B cell (primary cell): ENCODE measurements around the gene EIF2S3B. TPM values are rescaled to one million over a fixed set of nuclear protein-coding genes. Genes with fewer than 3 reads are reported as not detected.

Source experiments
- ATAC-seq: fragments of 200-7000 bp; cut with Tn5 transposase; one replicate; pipeline ENCODE4 v1.10.0; 2021; ENCODE audit warnings: low read depth, mild to moderate bottlenecking, moderate number of reproducible peaks, moderate library complexity
- CTCF ChIA-PET: fragments of 350-600 bp; sonication (Branson Sonifier 250); formaldehyde crosslinking; loops from one replicate; lab custom pipeline; 2021; ENCODE audit warnings: antibody characterized with exemption, inconsistent platforms; lab: Charles Lee
- POLR2A ChIA-PET: fragments of 350-600 bp; sonication (Branson Sonifier 250); formaldehyde crosslinking; loops from one replicate; lab custom pipeline; 2021; ENCODE audit warnings: antibody characterized with exemption; lab: Charles Lee
- DNase-seq: peaks from one replicate; pipeline ENCODE4 v3.0.0; 2013
- H2AFZ ChIP-seq: 2 replicates; pipeline ENCODE4 v1.6.1; 2012; ENCODE audit warnings: mild to moderate bottlenecking, low read depth, low read length; ENCODE audit not compliant: insufficient read depth, poor library complexity, severe bottlenecking
- H3K27ac ChIP-seq, 2 donors: 1 replicate in 1 of 2; 2 replicates in 1 of 2; pipeline ENCODE4 v1.5.1; 2012 to 2013; ENCODE audit warnings: low read length in 2 of 2, mild to moderate bottlenecking in 2 of 2, moderate library complexity in 1 of 2
- H3K27me3 ChIP-seq, 4 experiments: fragments of 200-600 bp in 1 of 4; sonication (generic) in 1 of 4; replicated peaks in 1 of 4; 1 replicate in 2 of 4; 2 replicates in 2 of 4; pipeline versions ENCODE4 v1.6.1 to v1.7.0; 2013 to 2016; ENCODE audit warnings: low read length in 3 of 4, mild to moderate bottlenecking in 2 of 4, mixed read lengths in 1 of 4, moderate library complexity in 1 of 4; ENCODE audit not compliant: insufficient read depth in 4 of 4, control insufficient read depth in 3 of 4; ENCODE audit errors: control extremely low read depth in 1 of 4
- H3K36me3 ChIP-seq, 2 experiments: replicated peaks in 1 of 2; 1 replicate in 1 of 2; 2 replicates in 1 of 2; pipeline versions ENCODE4 v1.6.1 to v1.7.1; 2013; ENCODE audit warnings: low read length in 1 of 2; ENCODE audit not compliant: insufficient read depth in 2 of 2, control insufficient read depth in 1 of 2; ENCODE audit errors: control extremely low read depth in 1 of 2, extremely low read depth in 1 of 2
- H3K4me1 ChIP-seq, 2 donors: fragments of 200-600 bp in 1 of 2; sonication (generic) in 1 of 2; 1 replicate in 1 of 2; 2 replicates in 1 of 2; pipeline versions ENCODE4 v1.5.1 to v1.6.1; 2013 to 2017; ENCODE audit warnings: low read length in 2 of 2; ENCODE audit not compliant: control insufficient read depth in 2 of 2, insufficient read depth in 2 of 2
- H3K4me2 ChIP-seq: replicated peaks from 2 replicates; pipeline ENCODE3; 2012; ENCODE audit warnings: mild to moderate bottlenecking, low read depth, low read length; ENCODE audit not compliant: poor library complexity, severe bottlenecking
- H3K4me3 ChIP-seq, 5 experiments: fragments of 200-600 bp in 1 of 5; sonication (generic) in 1 of 5; 1 replicate in 3 of 5; 2 replicates in 2 of 5; pipeline versions ENCODE4 v1.5.1 to v1.7.0; 2011 to 2016; ENCODE audit warnings: low read length in 4 of 5, mild to moderate bottlenecking in 4 of 5, low read depth in 2 of 5, control low read depth in 1 of 5, moderate library complexity in 1 of 5; ENCODE audit not compliant: insufficient read depth in 1 of 5; ENCODE audit errors: control extremely low read depth in 1 of 5, extremely low read depth in 1 of 5
- H3K79me2 ChIP-seq: fragments of 200-600 bp; sonication (generic); one replicate; pipeline ENCODE4 v1.6.0; 2016; ENCODE audit warnings: low read length; ENCODE audit not compliant: control insufficient read depth, insufficient read depth
- H3K9ac ChIP-seq: fragments of 200-600 bp; sonication (generic); 2 replicates; pipeline ENCODE4 v1.6.1; 2017; ENCODE audit warnings: mild to moderate bottlenecking, low read length, moderate library complexity
- H3K9me3 ChIP-seq, 3 donors: one replicate each; pipeline versions ENCODE4 v1.6.1 to v1.7.1; 2013; ENCODE audit warnings: low read length in 2 of 3; ENCODE audit not compliant: control insufficient read depth in 2 of 3, insufficient read depth in 1 of 3; ENCODE audit errors: control extremely low read depth in 1 of 3
- H4K20me1 ChIP-seq: 2 replicates; pipeline ENCODE4 v1.6.0; 2012; ENCODE audit warnings: mild to moderate bottlenecking, low read length; ENCODE audit not compliant: insufficient read depth, control insufficient read depth, poor library complexity, severe bottlenecking
- H3K27ac Mint-ChIP-seq: one replicate; pipeline ENCODE4 v1.8.0; 2021; ENCODE audit warnings: mixed read lengths
- H3K27me3 Mint-ChIP-seq: one replicate; pipeline ENCODE4 v1.8.0; 2021; ENCODE audit warnings: mixed read lengths
- H3K4me1 Mint-ChIP-seq: one replicate; pipeline ENCODE4 v1.8.0; 2021; ENCODE audit warnings: mixed read lengths
- H3K4me3 Mint-ChIP-seq: one replicate; pipeline ENCODE4 v1.8.0; 2021; ENCODE audit warnings: mixed read lengths
- H3K9me3 Mint-ChIP-seq: one replicate; pipeline ENCODE4 v1.8.0; 2022; ENCODE audit warnings: mixed read lengths; ENCODE audit not compliant: insufficient read depth
- EZH2 ChIP-seq: IDR thresholded peaks from 2 replicates; pipeline ENCODE4 v1.6.1; 2012; ENCODE audit warnings: borderline replicate concordance, low read depth, mild to moderate bottlenecking, moderate library complexity, low read length; ENCODE audit not compliant: insufficient read depth, poor library complexity, severe bottlenecking
- WGBS: methylation state at CpG from one replicate; pipeline ENCODE4 v1.1.5; 2013; ENCODE audit warnings: missing lambda C conversion rate; ENCODE audit not compliant: insufficient coverage; 5-methylcytosine and 5-hydroxymethylcytosine counted together
- intact Hi-C: fragments of 100-400 bp; cut with micrococcal nuclease; formaldehyde crosslinking; loops from one replicate; pipeline ENCODE4 v1.10.0; 2022
- polyA plus RNA-seq: library from polyadenylated mRNA; depleted of rRNA; stranded (reverse); fragments of >200 nt; gene quantifications from 2 replicates; pipeline ENCODE4 v1.2.3, GENCODE V29; 2012
- total RNA-seq, 2 donors: library from RNA; stranded (reverse); fragments of 120-200 nt in 1 of 2; gene quantifications; 1 replicate in 1 of 2; 2 replicates in 1 of 2; pipeline versions ENCODE4 v1.2.3 to v1.2.4, GENCODE V29; 2013 to 2022
- TF ChIP-seq, protein P1 (sequence below): fragments of 200-600 bp; IDR thresholded peaks from one replicate; pipeline ENCODE4 v1.8.0; 2022; ENCODE audit warnings: antibody characterized with exemption, mild to moderate bottlenecking

Gene EIF2S3B
- total and polyA plus RNA-seq, 2 donors (not counting 1 experiment from before 2014, with no cell fraction given): 0.45 to 0.54 TPM

DNA sequence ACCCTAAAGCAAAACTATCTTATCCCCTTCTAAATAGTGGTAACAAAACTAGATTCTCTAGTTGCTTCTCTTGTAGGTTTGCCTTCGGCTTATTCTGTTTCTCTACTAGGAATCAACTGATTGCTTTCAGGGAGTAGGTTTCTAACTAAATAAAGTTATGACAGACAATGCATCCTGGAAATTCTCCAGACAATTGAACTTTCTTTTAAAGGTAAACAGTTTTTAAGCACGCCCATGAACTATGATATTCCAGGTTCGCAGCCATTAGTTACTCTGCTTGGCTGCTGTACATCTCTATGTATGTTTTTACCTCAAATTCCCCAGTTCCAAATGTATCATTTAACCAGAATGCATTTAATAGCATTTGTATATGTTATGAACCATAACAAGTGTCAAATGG, 23.9 kb downstream of the EIF2S3B start:
- Histone ChIP-seq H3K9ac (no peak overlapping the region), H3K4me3 (no peak overlapping the region), H3K79me2 (no peaks in the 10 kb centered on the region), H4K20me1 (no peaks in the 10 kb centered on the region), H3K4me2 (no peak overlapping the region), H3K9me3 (peaks cover 0 to 1% (median 0%) of the 10 kb centered on the region in 3 donors), H3K27me3 (no peaks in the 10 kb centered on the region), H2AFZ (no peak overlapping the region), H3K4me1 (no peaks in the 10 kb centered on the region), H3K36me3 (no peaks in the 10 kb centered on the region), H3K27ac (no peak overlapping the region)
- ChIA-PET CTCF (interaction anchor here (0.6 kb wide), 1 partner anchor 327 kb away, joined by 3 read pairs; no protein-coding TSS in a partner anchor), POLR2A (no interaction called here)
- no peak for ATAC-seq
- WGBS: 88% methylated on average over 1 of the region's 3 CpGs
- Mint-ChIP-seq H3K9me3 (no peaks in the 10 kb centered on the region), H3K27me3 (peaks cover 11% of the 10 kb centered on the region), H3K4me3 (no peak overlapping the region), H3K27ac (no peak overlapping the region), H3K4me1 (no peaks in the 10 kb centered on the region)
- TF ChIP-seq, protein P1, sequence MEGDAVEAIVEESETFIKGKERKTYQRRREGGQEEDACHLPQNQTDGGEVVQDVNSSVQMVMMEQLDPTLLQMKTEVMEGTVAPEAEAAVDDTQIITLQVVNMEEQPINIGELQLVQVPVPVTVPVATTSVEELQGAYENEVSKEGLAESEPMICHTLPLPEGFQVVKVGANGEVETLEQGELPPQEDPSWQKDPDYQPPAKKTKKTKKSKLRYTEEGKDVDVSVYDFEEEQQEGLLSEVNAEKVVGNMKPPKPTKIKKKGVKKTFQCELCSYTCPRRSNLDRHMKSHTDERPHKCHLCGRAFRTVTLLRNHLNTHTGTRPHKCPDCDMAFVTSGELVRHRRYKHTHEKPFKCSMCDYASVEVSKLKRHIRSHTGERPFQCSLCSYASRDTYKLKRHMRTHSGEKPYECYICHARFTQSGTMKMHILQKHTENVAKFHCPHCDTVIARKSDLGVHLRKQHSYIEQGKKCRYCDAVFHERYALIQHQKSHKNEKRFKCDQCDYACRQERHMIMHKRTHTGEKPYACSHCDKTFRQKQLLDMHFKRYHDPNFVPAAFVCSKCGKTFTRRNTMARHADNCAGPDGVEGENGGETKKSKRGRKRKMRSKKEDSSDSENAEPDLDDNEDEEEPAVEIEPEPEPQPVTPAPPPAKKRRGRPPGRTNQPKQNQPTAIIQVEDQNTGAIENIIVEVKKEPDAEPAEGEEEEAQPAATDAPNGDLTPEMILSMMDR: no peak
- no peak for TF ChIP-seq EZH2
- DNase-seq: no peak
- intact Hi-C loops: no loop called here

DNA sequence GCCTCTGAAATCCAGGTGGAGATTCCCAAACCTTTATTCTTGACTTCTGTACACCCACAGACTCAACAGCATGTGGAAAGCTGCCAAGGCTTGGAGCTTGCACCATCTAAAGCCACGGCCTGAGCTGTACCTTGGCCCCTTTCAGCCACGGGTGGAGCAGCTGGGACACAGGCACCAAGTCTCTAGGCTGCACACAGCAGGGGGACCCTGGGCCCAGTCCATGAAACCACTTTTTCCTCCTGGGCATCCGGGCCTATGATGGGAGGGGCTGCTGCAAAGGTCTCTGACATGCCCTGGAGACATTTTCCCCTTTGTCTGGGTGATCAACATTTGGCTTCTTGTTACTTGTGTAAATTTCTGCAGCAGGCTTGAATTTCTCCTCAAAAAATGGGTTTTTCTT, 32.0 kb downstream of the EIF2S3B start:
- POLR2A ChIA-PET: no interaction called here
- WGBS: 74% methylated on average over 3 of the region's 3 CpGs
- no peaks in the 10 kb centered on the region for H3K79me2 ChIP-seq

More for the DNA sequence above, 32.0 kb downstream of the EIF2S3B start:
- DNase-seq: no peak
- Mint-ChIP-seq H3K4me3 (no peak overlapping the region), H3K4me1 (peaks cover 8% of the 10 kb centered on the region), H3K27ac (no peak overlapping the region), H3K27me3 (no peaks in the 10 kb centered on the region), H3K9me3 (no peaks in the 10 kb centered on the region)
- Histone ChIP-seq H3K9me3 (no peaks in the 10 kb centered on the region), H3K4me3 (no peak overlapping the region), H3K4me1 (no peaks in the 10 kb centered on the region), H3K27ac (no peak overlapping the region), H3K27me3 (no peaks in the 10 kb centered on the region), H3K9ac (no peak overlapping the region), H3K36me3 (no peaks in the 10 kb centered on the region), H4K20me1 (no peaks in the 10 kb centered on the region), H2AFZ (no peak overlapping the region), H3K4me2 (no peak overlapping the region)
- CTCF ChIA-PET: no interaction called here
- intact Hi-C loops: no loop called here
- TF ChIP-seq, protein P1: no peak
- no peak for TF ChIP-seq EZH2
- no peak for ATAC-seq
